Measurements from ENCODE around the gene RAI1. TPM values are rescaled to one million over a fixed set of nuclear protein-coding genes. Genes with fewer than 3 reads are reported as not detected.

RAI1 gene
- total RNA-seq, 2 donors from 2014 or later = 35.9 to 42.9 TPM

GRCh38 chr17:17769869-17770631, 88.8 kb downstream of the RAI1 start:
- peak overlapping the region; percentile 51 for H3K27ac ChIP-seq (ENCODE audit: low read depth, low read length)

DNA sequence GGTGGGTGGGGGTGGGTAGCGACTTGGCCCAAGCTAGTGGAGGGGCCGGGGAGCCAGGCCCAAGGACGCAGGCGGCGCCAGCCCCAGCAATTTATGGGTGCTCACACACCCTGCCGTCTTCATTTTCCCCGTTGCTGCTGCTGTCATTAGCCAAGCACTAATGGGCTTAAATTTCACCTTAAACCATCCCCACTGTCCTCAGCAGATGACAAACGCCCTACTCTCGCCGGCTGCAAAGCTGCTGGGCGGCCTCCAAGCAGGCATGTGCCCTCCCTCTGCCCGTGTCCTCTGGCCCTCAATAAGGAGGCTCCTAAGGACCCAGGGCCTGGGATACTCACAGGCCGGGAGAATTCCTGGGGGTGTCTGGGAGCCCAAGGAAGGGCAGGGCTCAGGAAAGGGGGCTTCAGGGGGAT, 89.4 kb downstream of the RAI1 start:
- DNase-seq = no peak
- Mint-ChIP-seq H3K9me3 (no peaks in the 10 kb centered on the region), H3K4me1 (peaks cover 5% of the 10 kb centered on the region), H3K27ac (no peak overlapping the region), H3K36me3 (ENCODE audit: low read depth) (no peaks in the 10 kb centered on the region), H3K4me3 (no peak overlapping the region), H3K27me3 (ENCODE audit: insufficient read depth) (peaks cover 3% of the 10 kb centered on the region)
- Histone ChIP-seq H3K4me3 (ENCODE audit: low read length) (no peak overlapping the region), H3K9me3 (ENCODE audit: control insufficient read depth, low read length) (no peaks in the 10 kb centered on the region), H3K9ac (ENCODE audit: extremely low read depth, low read length, poor library complexity, severe bottlenecking) (no peak overlapping the region), H3K27ac (ENCODE audit: low read depth, low read length) (no peak overlapping the region), H3K27me3 (ENCODE audit: control insufficient read depth, insufficient read depth, low read length, poor library complexity, severe bottlenecking) (no peaks in the 10 kb centered on the region), H3K36me3 (ENCODE audit: control insufficient read depth, insufficient read depth, low read length) (peaks cover 3% of the 10 kb centered on the region), H3K4me1 (ENCODE audit: control insufficient read depth, insufficient read depth, low read length) (peaks cover 4% of the 10 kb centered on the region)
- no peak for TF ChIP-seq CTCF (conservative IDR thresholded peaks at IDR 0.05)
- WGBS, 2 experiments (ENCODE audit: insufficient coverage in 1 of 2, insufficient read length in 1 of 2) = 86 to 92% methylated on average over 10 to 13 of the region's 13 CpGs

More at GRCh38 chr17:17769869-17770631, 88.8 kb downstream of the RAI1 start:
- TF ChIP-seq CTCF (conservative IDR thresholded peaks at IDR 0.05) = peak; percentile 40
- Histone ChIP-seq H3K9ac (ENCODE audit: extremely low read depth, low read length, poor library complexity, severe bottlenecking) (no peak overlapping the region), H3K9me3 (ENCODE audit: control insufficient read depth, low read length) (no peaks in the 10 kb centered on the region), H3K4me1 (ENCODE audit: control insufficient read depth, insufficient read depth, low read length) (peaks cover 4% of the 10 kb centered on the region), H3K36me3 (ENCODE audit: control insufficient read depth, insufficient read depth, low read length) (peaks cover 3% of the 10 kb centered on the region), H3K4me3 (ENCODE audit: low read length) (no peak overlapping the region), H3K27me3 (ENCODE audit: control insufficient read depth, insufficient read depth, low read length, poor library complexity, severe bottlenecking) (no peaks in the 10 kb centered on the region)
- Mint-ChIP-seq H3K36me3 (ENCODE audit: low read depth) (peaks cover 3% of the 10 kb centered on the region), H3K4me1 (peaks cover 5% of the 10 kb centered on the region), H3K9me3 (no peaks in the 10 kb centered on the region), H3K27me3 (ENCODE audit: insufficient read depth) (peaks cover 3% of the 10 kb centered on the region), H3K4me3 (no peak overlapping the region), H3K27ac (peak overlapping the region; percentile 44)
- no peak for DNase-seq
- 89 to 90% methylated on average over 15 to 25 of the region's 25 CpGs for WGBS, 2 experiments (ENCODE audit: insufficient coverage in 1 of 2, insufficient read length in 1 of 2)

- 88 to 98% methylated on average over 4 to 10 of the region's 10 CpGs for WGBS, 2 experiments (ENCODE audit: insufficient coverage in 1 of 2, insufficient read length in 1 of 2)
- Histone ChIP-seq H3K36me3 (ENCODE audit: control insufficient read depth, insufficient read depth, low read length) (peaks cover 3% of the 10 kb centered on the region), H3K4me1 (ENCODE audit: control insufficient read depth, insufficient read depth, low read length) (no peaks in the 10 kb centered on the region), H3K27me3 (ENCODE audit: control insufficient read depth, insufficient read depth, low read length, poor library complexity, severe bottlenecking) (no peaks in the 10 kb centered on the region), H3K4me3 (ENCODE audit: low read length) (no peak overlapping the region), H3K9ac (ENCODE audit: extremely low read depth, low read length, poor library complexity, severe bottlenecking) (no peak overlapping the region), H3K9me3 (ENCODE audit: control insufficient read depth, low read length) (no peaks in the 10 kb centered on the region), H3K27ac (ENCODE audit: low read depth, low read length) (no peak overlapping the region)
- Mint-ChIP-seq H3K4me3 (no peak overlapping the region), H3K27me3 (ENCODE audit: insufficient read depth) (peaks cover 3% of the 10 kb centered on the region), H3K36me3 (ENCODE audit: low read depth) (no peaks in the 10 kb centered on the region), H3K4me1 (peaks cover 5% of the 10 kb centered on the region), H3K27ac (no peak overlapping the region), H3K9me3 (no peaks in the 10 kb centered on the region)
- no peak for DNase-seq
- TF ChIP-seq CTCF (conservative IDR thresholded peaks at IDR 0.05) = no peak
Observed at GRCh38 chr17:17771498-17772201, 90.4 kb downstream of the RAI1 start.

All from endodermal cell (in vitro differentiated cells).